ENCODE data around the gene STARD7. TPM values are rescaled to one million over a fixed set of nuclear protein-coding genes. Genes with fewer than 3 reads are reported as not detected.

Gene STARD7
- total RNA-seq, 1 donor from 2014 or later = 158 TPM

GRCh38 chr2:96145848-96146152, 62.8 kb downstream of the STARD7 start:
- Mint-ChIP-seq H3K4me1 (peaks cover 67% of the 10 kb centered on the region), H3K36me3 (ENCODE audit: low read depth) (peaks cover 29% of the 10 kb centered on the region), H3K27me3 (no peaks in the 10 kb centered on the region), H3K4me3 (peak overlapping the region; percentile 85), H3K27ac (peak overlapping the region; percentile 98), H3K9me3 (no peaks in the 10 kb centered on the region)
- DNase-seq = no peak
- ATAC-seq (ENCODE audit: low read depth) = peak; percentile 2
- CTCF ChIA-PET = interaction anchor here (1.0 to 11.0 kb wide), 5 partner anchors 12 to 88 kb away, joined by 3 to 511 read pairs (median 3); partner anchors contain the start of gene STARD7
- POLR2A ChIA-PET = interaction anchor here (0.9 to 14.1 kb wide), 13 partner anchors 12 to 393 kb away, joined by 3 to 534 read pairs (median 6); partner anchors contain the start of genes ARID5A, CIAO1, STARD7 and TMEM127
- intact Hi-C loops (cut with micrococcal nuclease) = loop anchor here (1.0 to 5.0 kb wide), 5 partner anchors 19 to 392 kb away; partner anchors contain the start of genes ARID5A, CIAO1 and STARD7
- no peak for TF ChIP-seq CTCF (IDR thresholded peaks at IDR 0.05)

GRCh38 chr2:96145036-96145847, 63.4 kb downstream of the STARD7 start, which contains the start of gene DUSP2:
Gene DUSP2 (minus strand): TSS chr2:96145440. CDS start chr2:96145354, 86 bp downstream.
- ATAC-seq (ENCODE audit: low read depth) (peak; percentile 58), DNase-seq (peak; percentile 92)
- Mint-ChIP-seq H3K4me1 (peaks cover 71% of the 10 kb centered on the region), H3K27me3 (no peaks in the 10 kb centered on the region), H3K9me3 (no peaks in the 10 kb centered on the region), H3K27ac (peak within 1 kb of the TSS; percentile 98), H3K4me3 (peak within 1 kb of the TSS; percentile 93), H3K36me3 (ENCODE audit: low read depth) (peaks cover 29% of the 10 kb centered on the region)
- POLR2A ChIA-PET = interaction anchor here (0.6 to 14.1 kb wide), 16 partner anchors 13 to 393 kb away, joined by 3 to 534 read pairs (median 6); partner anchors contain the start of genes ARID5A, CIAO1, STARD7 and TMEM127
- CTCF ChIA-PET = interaction anchor here (1.0 to 11.0 kb wide), 5 partner anchors 13 to 88 kb away, joined by 3 to 511 read pairs (median 3); partner anchors contain the start of gene STARD7
- no peak for TF ChIP-seq CTCF (IDR thresholded peaks at IDR 0.05)
- intact Hi-C loops (cut with micrococcal nuclease) = loop anchor here (1.0 to 5.0 kb wide), 3 partner anchors 121 to 392 kb away; partner anchors contain the start of genes ARID5A and CIAO1

GRCh38 chr2:96144481-96145035, 64.1 kb downstream of the STARD7 start:
- TF ChIP-seq CTCF (IDR thresholded peaks at IDR 0.05) = no peak
- ATAC-seq (ENCODE audit: low read depth) = peak; percentile 0
- peaks cover 29% of the 10 kb centered on the region for H3K36me3 Mint-ChIP-seq (ENCODE audit: low read depth)
- ChIA-PET CTCF (interaction anchor here (1.3 to 11.0 kb wide), 3 partner anchors 14 to 89 kb away, joined by 3 to 511 read pairs (median 21); no protein-coding TSS in a partner anchor), POLR2A (interaction anchor here (0.6 to 14.1 kb wide), 12 partner anchors 8 to 724 kb away, joined by 3 to 534 read pairs (median 6); partner anchors contain the start of gene STARD7)
- intact Hi-C loops (cut with micrococcal nuclease) = loop anchor here (1.0 to 5.0 kb wide), 3 partner anchors 122 to 393 kb away; partner anchors contain the start of genes ARID5A and CIAO1
- no peak for DNase-seq
- peak overlapping the region; percentile 91 for H3K27ac Mint-ChIP-seq
- H3K9me3 Mint-ChIP-seq = no peaks in the 10 kb centered on the region
- H3K4me1 Mint-ChIP-seq = peaks cover 73% of the 10 kb centered on the region
- peak overlapping the region; percentile 93 for H3K4me3 Mint-ChIP-seq
- H3K27me3 Mint-ChIP-seq = no peaks in the 10 kb centered on the region

- POLR2A ChIA-PET = interaction anchor here (0.6 to 14.1 kb wide), 6 partner anchors 9 to 724 kb away, joined by 3 to 534 read pairs (median 8); partner anchors contain the start of gene STARD7
- TF ChIP-seq CTCF (IDR thresholded peaks at IDR 0.05) = no peak
- H3K36me3 Mint-ChIP-seq (ENCODE audit: low read depth) = peaks cover 29% of the 10 kb centered on the region
- H3K4me1 Mint-ChIP-seq = peaks cover 75% of the 10 kb centered on the region
- ATAC-seq (ENCODE audit: low read depth) (no peak), DNase-seq (peak; percentile 33)
- H3K9me3 Mint-ChIP-seq = no peaks in the 10 kb centered on the region
- intact Hi-C loops (cut with micrococcal nuclease) = no loop called here
- CTCF ChIA-PET = interaction anchor here (3.1 to 11.0 kb wide), 3 partner anchors 14 to 32 kb away, joined by 13 to 511 read pairs (median 21); no protein-coding TSS in a partner anchor
- H3K27ac Mint-ChIP-seq = peak overlapping the region; percentile 91
- no peaks in the 10 kb centered on the region for H3K27me3 Mint-ChIP-seq
- peak overlapping the region; percentile 93 for H3K4me3 Mint-ChIP-seq
These were observed 64.7 kb downstream of the STARD7 start for GRCh38 chr2:96143848-96144480.

Measured in activated B cell treated with CpG ODN at 0.5 μM for 24 hours (primary cell).